ENCODE measurements around the gene ABCC9.

ABCC9 gene

GRCh38 chr12:21962236-21962635 is 21.0 kb upstream of the ABCC9 start:
- TF ChIP-seq, protein P1, sequence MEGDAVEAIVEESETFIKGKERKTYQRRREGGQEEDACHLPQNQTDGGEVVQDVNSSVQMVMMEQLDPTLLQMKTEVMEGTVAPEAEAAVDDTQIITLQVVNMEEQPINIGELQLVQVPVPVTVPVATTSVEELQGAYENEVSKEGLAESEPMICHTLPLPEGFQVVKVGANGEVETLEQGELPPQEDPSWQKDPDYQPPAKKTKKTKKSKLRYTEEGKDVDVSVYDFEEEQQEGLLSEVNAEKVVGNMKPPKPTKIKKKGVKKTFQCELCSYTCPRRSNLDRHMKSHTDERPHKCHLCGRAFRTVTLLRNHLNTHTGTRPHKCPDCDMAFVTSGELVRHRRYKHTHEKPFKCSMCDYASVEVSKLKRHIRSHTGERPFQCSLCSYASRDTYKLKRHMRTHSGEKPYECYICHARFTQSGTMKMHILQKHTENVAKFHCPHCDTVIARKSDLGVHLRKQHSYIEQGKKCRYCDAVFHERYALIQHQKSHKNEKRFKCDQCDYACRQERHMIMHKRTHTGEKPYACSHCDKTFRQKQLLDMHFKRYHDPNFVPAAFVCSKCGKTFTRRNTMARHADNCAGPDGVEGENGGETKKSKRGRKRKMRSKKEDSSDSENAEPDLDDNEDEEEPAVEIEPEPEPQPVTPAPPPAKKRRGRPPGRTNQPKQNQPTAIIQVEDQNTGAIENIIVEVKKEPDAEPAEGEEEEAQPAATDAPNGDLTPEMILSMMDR (IDR thresholded peaks at IDR 0.05; ENCODE audit: low read depth, low read length, missing control alignments): no peak
- no peak for DNase-seq (ENCODE audit: extremely low read depth, low read depth)
- H3K4me3 ChIP-seq (replicated peaks; ENCODE audit: low read depth, low read length): no peak overlapping the region

GRCh38 chr12:21950649-21951048 is 9.4 kb upstream of the ABCC9 start:
- H3K4me3 ChIP-seq (replicated peaks; ENCODE audit: low read depth, low read length): no peak overlapping the region
- TF ChIP-seq, protein P1 (IDR thresholded peaks at IDR 0.05; ENCODE audit: low read depth, low read length, missing control alignments): no peak
- DNase-seq (ENCODE audit: extremely low read depth, low read depth): no peak

DNA sequence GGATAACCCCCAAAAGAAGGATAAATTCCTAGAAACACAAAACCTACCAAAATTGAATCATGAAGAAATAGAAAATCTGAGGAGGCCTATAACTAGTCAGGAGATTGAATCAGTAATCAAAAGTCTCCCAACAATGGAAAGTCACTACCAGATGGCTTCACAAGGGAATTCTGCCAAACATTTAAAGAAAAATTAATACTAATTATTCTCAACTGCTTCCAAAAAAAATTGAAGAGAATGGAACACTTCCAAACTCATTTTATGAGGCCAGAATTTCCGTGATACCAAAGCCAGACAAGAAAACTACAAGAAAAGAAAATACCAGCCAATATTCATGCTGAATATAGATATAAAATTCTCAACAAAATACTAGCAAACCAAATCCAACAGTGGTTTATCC is 7.8 kb upstream of the ABCC9 start:
- no peak for DNase-seq (ENCODE audit: extremely low read depth, low read depth)
- TF ChIP-seq, protein P1 (IDR thresholded peaks at IDR 0.05; ENCODE audit: low read depth, low read length, missing control alignments): no peak
- no peak overlapping the region for H3K4me3 ChIP-seq (replicated peaks; ENCODE audit: low read depth, low read length)

DNA sequence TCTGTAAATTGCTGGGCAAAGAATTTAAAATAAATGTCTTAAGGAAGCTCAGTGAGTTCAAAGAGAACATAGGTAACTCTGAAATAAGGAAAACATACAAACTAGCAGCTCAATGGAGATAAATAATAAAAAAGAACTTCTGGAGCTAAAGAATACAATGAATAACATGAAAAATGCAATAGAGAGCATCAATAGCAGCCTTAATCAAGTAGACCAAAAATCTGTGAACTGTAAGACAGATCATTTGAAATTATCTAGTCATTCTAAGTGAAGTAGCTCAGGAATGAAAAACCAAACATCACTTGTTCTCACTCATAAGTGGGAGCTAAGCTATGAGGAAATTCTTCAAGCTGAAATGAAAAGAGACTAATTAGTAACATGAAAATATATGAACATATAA is 5.8 kb upstream of the ABCC9 start:
- TF ChIP-seq, protein P1 (IDR thresholded peaks at IDR 0.05; ENCODE audit: low read depth, low read length, missing control alignments): no peak

DNA sequence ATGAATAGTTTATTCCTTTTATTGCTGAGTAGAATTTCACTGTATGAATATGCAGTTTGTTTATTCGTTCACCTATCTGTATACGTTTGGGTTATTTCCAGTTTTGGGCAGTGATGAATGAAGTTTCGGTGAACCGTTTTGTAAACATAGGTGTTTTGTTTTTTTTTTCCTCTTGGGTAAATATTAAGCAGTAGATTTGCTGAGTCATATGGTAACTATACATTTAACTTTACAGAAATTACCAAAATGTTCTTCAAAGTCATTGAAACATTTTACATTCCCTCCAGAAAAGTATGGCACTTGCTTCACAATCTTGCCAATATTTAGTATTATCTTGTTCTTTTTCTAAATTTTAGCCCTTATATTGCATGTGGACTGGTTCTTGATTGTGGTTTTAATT is 3.8 kb upstream of the ABCC9 start:
- DNase-seq (ENCODE audit: extremely low read depth, low read depth): no peak
- TF ChIP-seq, protein P1 (IDR thresholded peaks at IDR 0.05; ENCODE audit: low read depth, low read length, missing control alignments): no peak
- H3K4me3 ChIP-seq (replicated peaks; ENCODE audit: low read depth, low read length): no peak overlapping the region

More for the DNA sequence above, 5.8 kb upstream of the ABCC9 start:
- DNase-seq (ENCODE audit: extremely low read depth, low read depth): no peak
- H3K4me3 ChIP-seq (replicated peaks; ENCODE audit: low read depth, low read length): no peak overlapping the region

DNA sequence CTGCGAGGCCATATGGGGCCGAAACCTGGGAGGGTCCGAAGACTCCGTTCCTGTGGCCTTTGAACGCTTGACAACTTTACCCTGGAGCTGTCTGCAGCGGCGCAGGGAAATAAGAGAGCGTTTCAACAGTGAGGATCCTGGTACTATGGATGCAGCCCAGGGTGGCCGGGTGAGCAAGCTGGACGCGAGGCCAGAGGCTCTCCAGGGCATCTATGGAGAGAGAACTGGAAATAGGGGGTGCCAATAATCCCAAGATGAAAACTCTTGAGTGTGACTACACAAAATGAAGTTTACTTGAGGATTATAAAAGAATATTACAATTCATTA is 1.1 kb upstream of the ABCC9 start:
- H3K4me3 ChIP-seq (replicated peaks; ENCODE audit: low read depth, low read length): no peak overlapping the region

More for the DNA sequence above, 1.1 kb upstream of the ABCC9 start:
- TF ChIP-seq, protein P1 (IDR thresholded peaks at IDR 0.05; ENCODE audit: low read depth, low read length, missing control alignments): no peak
- DNase-seq (ENCODE audit: extremely low read depth, low read depth): no peak
